ENCODE measurements around the gene ATP5F1E. TPM values are rescaled to one million over a fixed set of nuclear protein-coding genes. Genes with fewer than 3 reads are reported as not detected.

ATP5F1E gene
- total and polyA plus RNA-seq, 9 of the 15 experiments (the other 6 are each of a cell fraction or from before 2014, with no cell fraction given) = 60.3 to 162 (median 113) TPM

DNA sequence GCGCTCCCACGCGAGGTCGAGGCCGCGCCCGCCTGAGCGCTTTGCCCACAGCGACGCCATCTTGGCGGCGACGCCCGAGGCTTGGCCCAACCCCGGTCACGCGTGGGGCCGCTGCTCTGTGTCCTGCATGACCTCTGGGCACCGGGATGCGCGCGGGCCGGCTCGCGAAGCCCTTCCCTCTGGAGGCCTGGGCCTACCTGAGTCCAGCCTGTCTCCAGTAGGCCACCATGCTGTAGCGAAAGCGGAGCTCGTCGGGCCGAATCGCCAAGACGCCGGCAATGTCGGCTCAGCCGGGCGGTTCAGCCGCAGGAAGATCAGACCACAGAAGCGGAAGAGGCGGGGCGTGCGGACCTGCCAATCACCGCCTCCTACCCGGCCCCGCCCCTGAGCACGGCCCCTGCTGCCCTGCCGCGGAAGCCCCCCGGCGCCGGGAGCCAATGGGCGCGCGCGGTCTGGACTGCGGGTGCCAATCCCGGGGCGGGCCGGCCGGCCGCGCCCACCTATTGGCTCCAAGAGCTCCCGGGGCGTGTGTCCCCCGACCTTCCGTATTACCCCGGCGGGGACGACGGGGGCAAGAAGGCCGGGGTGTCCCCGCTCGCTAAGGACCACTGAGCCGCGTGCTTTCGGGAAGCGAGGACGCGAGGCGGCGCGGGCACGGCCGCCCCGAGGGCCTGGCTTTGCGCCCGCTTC is at the start of gene ATP5F1E (continued):
- TF ChIP-seq BACH1 (tag; IDR thresholded peaks at IDR 0.05) = peak; percentile 89
- 0 out of 2 replicates have a peak, but pooled peaks have one; percentile 54 for TF ChIP-seq ELF1 (tag; IDR thresholded peaks at IDR 0.05)
- peak; percentile 72 for TF ChIP-seq CXXC5 (CRISPR knock-in tag; IDR thresholded peaks at IDR 0.05)
- TF ChIP-seq, protein P1, sequence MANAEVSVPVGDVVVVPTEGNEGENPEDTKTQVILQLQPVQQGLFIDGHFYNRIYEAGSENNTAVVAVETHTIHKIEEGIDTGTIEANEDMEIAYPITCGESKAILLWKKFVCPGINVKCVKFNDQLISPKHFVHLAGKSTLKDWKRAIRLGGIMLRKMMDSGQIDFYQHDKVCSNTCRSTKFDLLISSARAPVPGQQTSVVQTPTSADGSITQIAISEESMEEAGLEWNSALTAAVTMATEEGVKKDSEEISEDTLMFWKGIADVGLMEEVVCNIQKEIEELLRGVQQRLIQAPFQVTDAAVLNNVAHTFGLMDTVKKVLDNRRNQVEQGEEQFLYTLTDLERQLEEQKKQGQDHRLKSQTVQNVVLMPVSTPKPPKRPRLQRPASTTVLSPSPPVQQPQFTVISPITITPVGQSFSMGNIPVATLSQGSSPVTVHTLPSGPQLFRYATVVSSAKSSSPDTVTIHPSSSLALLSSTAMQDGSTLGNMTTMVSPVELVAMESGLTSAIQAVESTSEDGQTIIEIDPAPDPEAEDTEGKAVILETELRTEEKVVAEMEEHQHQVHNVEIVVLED (CRISPR knock-in tag; IDR thresholded peaks at IDR 0.05) = peak; percentile 71
- 0 out of 2 replicates have a peak, but pooled peaks have one; percentile 39 for TF ChIP-seq CBX1 (IDR thresholded peaks at IDR 0.05; ENCODE audit: low read depth)
- peak; percentile 95 for TF ChIP-seq HSF4 (CRISPR knock-in tag; IDR thresholded peaks at IDR 0.05; ENCODE audit: borderline replicate concordance)
- TF ChIP-seq DMBX1 (CRISPR knock-in tag; IDR thresholded peaks at IDR 0.05; ENCODE audit: borderline replicate concordance) = peak; percentile 97
- 0 out of 2 replicates have a peak, but pooled peaks have one; percentile 50 for TF ChIP-seq ZNF133 (CRISPR knock-in tag; IDR thresholded peaks at IDR 0.05)
- peak; percentile 99 for TF ChIP-seq HDAC8 (tag; IDR thresholded peaks at IDR 0.05)
- no peak for TF ChIP-seq DEAF1 (CRISPR knock-in tag; IDR thresholded peaks at IDR 0.05)
- peak; percentile 77; the same call in 1 of the 2 replicates for TF ChIP-seq PHTF2 (CRISPR knock-in tag; IDR thresholded peaks at IDR 0.05)
- TF ChIP-seq E2F5 (CRISPR knock-in tag; IDR thresholded peaks at IDR 0.05) = no peak
- no peak for TF ChIP-seq ATF1 (CRISPR knock-in tag; IDR thresholded peaks at IDR 0.05)
- TF ChIP-seq ATF1 (tag; IDR thresholded peaks at IDR 0.05) = peak; percentile 85
- no peak; the same call in 1 of the 2 replicates for TF ChIP-seq ILF3 (IDR thresholded peaks at IDR 0.05; ENCODE audit: borderline replicate concordance)
- peak; percentile 73 to 98; a peak in 3 of 4 replicates for TF ChIP-seq TEAD1 (CRISPR knock-in tag; IDR thresholded peaks at IDR 0.05)
- TF ChIP-seq NFRKB (IDR thresholded peaks at IDR 0.05; ENCODE audit: low read depth) = peak; percentile 90
- no peak for TF ChIP-seq NR2C1 (IDR thresholded peaks at IDR 0.05)
- peak; percentile 83 for TF ChIP-seq NR2C1 (tag; IDR thresholded peaks at IDR 0.05)
- TF ChIP-seq JUN (IDR thresholded peaks at IDR 0.05; ENCODE audit: borderline replicate concordance, low read depth, low read length) = 0 out of 2 replicates have a peak, but pooled peaks have one; percentile 26
- no peak; the same call in 1 of the 2 replicates for TF ChIP-seq JUN (CRISPR knock-in tag; IDR thresholded peaks at IDR 0.05; ENCODE audit: borderline replicate concordance)
- TF ChIP-seq ESRRA (IDR thresholded peaks at IDR 0.05; ENCODE audit: borderline replicate concordance, low read depth) = peak; percentile 95
